Osteoblast (primary cell): Measurements from ENCODE around the gene OFD1. TPM values are rescaled to one million over a fixed set of nuclear protein-coding genes. Genes with fewer than 3 reads are reported as not detected.

ENCODE experiments used
- DNase-seq: peaks from one replicate; pipeline ENCODE4 v3.0.0; 2011; ENCODE audit warnings: low spot score, mixed read lengths; ENCODE audit not compliant: insufficient read length; ENCODE audit errors: missing footprints
- H2AFZ ChIP-seq: 2 replicates; pipeline ENCODE4 v1.6.0; 2011; ENCODE audit warnings: mild to moderate bottlenecking, low read length
- H3K27ac ChIP-seq: 2 replicates; pipeline ENCODE4 v1.5.1; 2011; ENCODE audit warnings: mild to moderate bottlenecking, low read depth, low read length, moderate library complexity
- H3K27me3 ChIP-seq: 2 replicates; pipeline ENCODE4 v1.6.0; 2012; ENCODE audit warnings: mild to moderate bottlenecking, control low read depth, inconsistent platforms, low read length, moderate library complexity; ENCODE audit not compliant: insufficient read depth
- H3K36me3 ChIP-seq: 2 replicates; pipeline ENCODE4 v1.5.1; 2011; ENCODE audit warnings: mild to moderate bottlenecking, low read length, control low read depth, moderate library complexity; ENCODE audit not compliant: insufficient read depth
- H3K4me1 ChIP-seq: 2 replicates; pipeline ENCODE4 v1.5.1; 2011; ENCODE audit warnings: mild to moderate bottlenecking, low read length, control low read depth, moderate library complexity; ENCODE audit not compliant: insufficient read depth
- H3K4me2 ChIP-seq: 2 replicates; pipeline ENCODE4 v1.6.0; 2011; ENCODE audit warnings: mild to moderate bottlenecking, low read length; ENCODE audit not compliant: insufficient read depth
- H3K4me3 ChIP-seq: fragments of 200-600 bp; sonication (generic); 3 replicates; pipeline ENCODE4 v1.5.1; 2012; ENCODE audit warnings: mild to moderate bottlenecking, low read length, inconsistent platforms; ENCODE audit not compliant: insufficient read depth
- H3K79me2 ChIP-seq: 2 replicates; pipeline ENCODE4 v1.6.0; 2012; ENCODE audit warnings: mild to moderate bottlenecking, low read length, control low read depth, inconsistent platforms; ENCODE audit not compliant: insufficient read depth
- H3K9me3 ChIP-seq: 2 replicates; pipeline ENCODE4 v1.5.1; 2011; ENCODE audit warnings: low read depth, low read length, control low read depth
- H4K20me1 ChIP-seq: 2 replicates; pipeline ENCODE4 v1.6.0; 2012; ENCODE audit warnings: mild to moderate bottlenecking, low read length, control low read depth; ENCODE audit not compliant: insufficient read depth
- total RNA-seq: library from RNA; depleted of rRNA; stranded (reverse); fragments of >200 nt; gene quantifications from 2 replicates; pipeline ENCODE4 v1.2.3, GENCODE V29; 2012
- TF ChIP-seq, protein P1 (sequence below): IDR thresholded peaks from 2 replicates; pipeline ENCODE4 v1.5.1; 2011; ENCODE audit warnings: mild to moderate bottlenecking, low read depth, low read length, moderate library complexity; ENCODE audit errors: extremely low read depth

OFD1 gene
- total RNA-seq, 1 donor, result 15.9 TPM

DNA sequence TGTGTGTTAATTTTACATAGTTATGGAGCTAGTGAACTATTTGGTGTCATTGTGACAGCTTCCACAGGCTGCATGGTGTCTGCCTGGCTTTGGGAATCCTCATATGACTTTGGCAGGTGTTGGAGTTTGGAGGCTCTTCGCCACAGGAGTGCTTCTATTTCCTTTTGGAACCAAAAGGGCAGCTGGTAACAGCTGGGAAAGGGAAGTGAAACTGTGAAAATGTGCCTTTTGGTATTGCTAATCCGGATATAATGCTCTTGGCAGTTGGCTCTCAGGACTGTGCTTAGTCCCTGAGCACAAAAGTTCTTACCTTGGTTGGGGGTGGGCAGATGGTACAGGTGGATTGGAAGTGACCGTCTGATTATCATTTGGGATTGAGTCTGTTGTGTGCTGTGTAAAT, 18.1 kb downstream of the OFD1 start:
- H3K4me1 ChIP-seq, result peaks cover 2% of the 10 kb centered on the region
- H3K4me3 ChIP-seq, result no peak overlapping the region
- no peaks in the 10 kb centered on the region for H3K27me3 ChIP-seq
- H3K9me3 ChIP-seq, result no peaks in the 10 kb centered on the region
- DNase-seq, result no peak
- H2AFZ ChIP-seq, result no peak overlapping the region
- no peaks in the 10 kb centered on the region for H3K79me2 ChIP-seq
- no peak overlapping the region for H3K4me2 ChIP-seq
- H3K27ac ChIP-seq, result no peak overlapping the region
- TF ChIP-seq, protein P1, sequence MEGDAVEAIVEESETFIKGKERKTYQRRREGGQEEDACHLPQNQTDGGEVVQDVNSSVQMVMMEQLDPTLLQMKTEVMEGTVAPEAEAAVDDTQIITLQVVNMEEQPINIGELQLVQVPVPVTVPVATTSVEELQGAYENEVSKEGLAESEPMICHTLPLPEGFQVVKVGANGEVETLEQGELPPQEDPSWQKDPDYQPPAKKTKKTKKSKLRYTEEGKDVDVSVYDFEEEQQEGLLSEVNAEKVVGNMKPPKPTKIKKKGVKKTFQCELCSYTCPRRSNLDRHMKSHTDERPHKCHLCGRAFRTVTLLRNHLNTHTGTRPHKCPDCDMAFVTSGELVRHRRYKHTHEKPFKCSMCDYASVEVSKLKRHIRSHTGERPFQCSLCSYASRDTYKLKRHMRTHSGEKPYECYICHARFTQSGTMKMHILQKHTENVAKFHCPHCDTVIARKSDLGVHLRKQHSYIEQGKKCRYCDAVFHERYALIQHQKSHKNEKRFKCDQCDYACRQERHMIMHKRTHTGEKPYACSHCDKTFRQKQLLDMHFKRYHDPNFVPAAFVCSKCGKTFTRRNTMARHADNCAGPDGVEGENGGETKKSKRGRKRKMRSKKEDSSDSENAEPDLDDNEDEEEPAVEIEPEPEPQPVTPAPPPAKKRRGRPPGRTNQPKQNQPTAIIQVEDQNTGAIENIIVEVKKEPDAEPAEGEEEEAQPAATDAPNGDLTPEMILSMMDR, result no peak
- H4K20me1 ChIP-seq, result no peaks in the 10 kb centered on the region
- H3K36me3 ChIP-seq, result peaks cover 18% of the 10 kb centered on the region

DNA sequence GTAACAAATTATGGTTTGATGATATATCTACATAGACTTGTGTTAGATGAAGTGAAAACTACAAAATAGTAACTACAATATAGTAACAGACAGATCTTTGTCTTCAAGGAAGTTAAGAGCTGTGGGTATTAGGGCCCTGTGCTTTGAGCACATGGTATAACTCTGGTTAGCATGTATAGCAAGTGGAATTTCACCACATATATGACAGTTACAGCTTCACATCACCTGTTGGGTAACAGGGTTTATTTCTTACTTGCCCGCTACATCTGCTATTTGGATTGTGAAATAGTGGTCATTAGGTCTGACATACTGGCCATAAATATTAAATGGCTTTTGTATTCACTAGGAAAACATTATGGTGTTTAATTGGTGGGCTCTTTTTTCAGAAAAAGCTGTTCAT, 20.2 kb downstream of the OFD1 start:
- Histone ChIP-seq H4K20me1 (no peaks in the 10 kb centered on the region), H3K4me3 (no peak overlapping the region), H3K4me1 (no peaks in the 10 kb centered on the region), H3K27me3 (no peaks in the 10 kb centered on the region), H2AFZ (no peak overlapping the region), H3K79me2 (no peaks in the 10 kb centered on the region), H3K9me3 (no peaks in the 10 kb centered on the region), H3K4me2 (no peak overlapping the region), H3K36me3 (peaks cover 29% of the 10 kb centered on the region), H3K27ac (no peak overlapping the region)
- no peak for DNase-seq
- TF ChIP-seq, protein P1, result no peak

DNA sequence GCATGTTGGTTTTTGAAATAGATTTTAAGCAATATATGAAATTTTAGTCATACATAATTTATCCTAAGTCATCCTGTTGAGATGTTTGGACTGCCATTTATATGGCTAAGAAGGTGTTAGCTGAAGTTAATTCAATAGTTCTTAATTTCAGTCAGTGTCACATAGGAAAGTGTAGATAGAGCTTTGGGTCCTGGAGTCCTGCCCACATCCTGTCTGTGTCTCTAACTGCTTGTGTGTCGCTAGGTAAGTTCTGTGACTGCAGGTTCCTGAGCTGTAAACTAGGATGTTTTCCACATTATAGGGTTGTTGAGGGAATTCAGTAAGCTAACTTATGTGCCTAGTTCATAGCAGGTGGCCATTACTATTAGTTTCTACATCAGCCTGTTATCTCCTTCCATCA, 20.7 kb downstream of the OFD1 start:
- TF ChIP-seq, protein P1, result no peak
- Histone ChIP-seq H4K20me1 (no peaks in the 10 kb centered on the region), H3K36me3 (peaks cover 33% of the 10 kb centered on the region)

DNA sequence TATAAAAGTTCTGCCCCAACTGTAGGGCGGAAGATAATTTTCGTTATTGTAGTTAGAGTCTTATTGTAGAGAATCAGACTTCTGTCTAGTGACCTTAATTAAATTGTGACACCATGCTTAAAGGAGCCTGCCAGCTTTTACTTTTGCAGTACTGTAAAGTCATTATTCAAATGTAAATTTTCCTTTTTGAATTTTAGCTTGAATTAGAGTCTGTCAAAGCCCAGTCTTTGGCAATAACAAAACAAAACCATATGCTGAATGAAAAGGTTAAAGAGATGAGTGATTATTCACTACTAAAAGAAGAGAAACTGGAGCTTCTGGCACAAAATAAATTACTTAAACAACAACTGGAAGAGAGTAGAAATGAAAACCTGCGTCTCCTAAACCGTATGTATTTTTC, 21.8 kb downstream of the OFD1 start:
- DNase-seq, result no peak
- H3K79me2 ChIP-seq, result no peaks in the 10 kb centered on the region
- no peaks in the 10 kb centered on the region for H3K4me1 ChIP-seq
- H3K4me3 ChIP-seq, result no peak overlapping the region
- H3K36me3 ChIP-seq, result peaks cover 32% of the 10 kb centered on the region
- no peak overlapping the region for H2AFZ ChIP-seq
- H3K4me2 ChIP-seq, result no peak overlapping the region
- H4K20me1 ChIP-seq, result no peaks in the 10 kb centered on the region
- no peaks in the 10 kb centered on the region for H3K9me3 ChIP-seq
- no peaks in the 10 kb centered on the region for H3K27me3 ChIP-seq
- H3K27ac ChIP-seq, result no peak overlapping the region
- TF ChIP-seq, protein P1, result no peak

More for the DNA sequence above, 20.7 kb downstream of the OFD1 start:
- Histone ChIP-seq H3K27me3 (no peaks in the 10 kb centered on the region), H3K27ac (no peak overlapping the region), H3K9me3 (no peaks in the 10 kb centered on the region), H3K79me2 (no peaks in the 10 kb centered on the region), H2AFZ (no peak overlapping the region), H3K4me1 (no peaks in the 10 kb centered on the region), H3K4me2 (no peak overlapping the region), H3K4me3 (no peak overlapping the region)
- no peak for DNase-seq
